Keratinocyte (primary cell): ENCODE measurements around the gene SAE1. TPM values are rescaled to one million over a fixed set of nuclear protein-coding genes. Genes with fewer than 3 reads are reported as not detected.

Experiments
- DNase-seq: peaks from one replicate; pipeline ENCODE4 v3.0.0-alpha.2; 2011; ENCODE audit warnings: low read depth, missing footprints, low spot score
- FAIRE-seq: peaks from 2 replicates; lab custom pipeline; 2011; peaks lifted over from hg19 to GRCh38; lab: Jason Lieb, UNC
- H2AFZ ChIP-seq: 2 replicates; pipeline ENCODE4 v1.6.0; 2012; ENCODE audit warnings: low read length, control low read depth, inconsistent platforms; ENCODE audit not compliant: control insufficient read depth
- H3K27ac ChIP-seq: 2 replicates; pipeline ENCODE4 v1.5.1; 2011; ENCODE audit warnings: low read length; ENCODE audit not compliant: control insufficient read depth, insufficient read depth
- H3K27me3 ChIP-seq: 3 replicates; pipeline ENCODE4 v1.6.0; 2011; ENCODE audit warnings: low read length; ENCODE audit not compliant: control insufficient read depth, insufficient read depth; ENCODE audit errors: extremely low read depth
- H3K36me3 ChIP-seq, 2 experiments: 2 replicates in 1 of 2; 3 replicates in 1 of 2; pipeline ENCODE4 v1.5.1; 2011; ENCODE audit warnings: low read length in 2 of 2, mild to moderate bottlenecking in 1 of 2; ENCODE audit not compliant: control insufficient read depth in 2 of 2, insufficient read depth in 2 of 2; ENCODE audit errors: extremely low read depth in 1 of 2
- H3K4me1 ChIP-seq: 3 replicates; pipeline ENCODE4 v1.5.1; 2011; ENCODE audit warnings: low read length; ENCODE audit not compliant: control insufficient read depth, insufficient read depth; ENCODE audit errors: extremely low read depth
- H3K4me2 ChIP-seq: 3 replicates; pipeline ENCODE4 v1.6.0; 2011; ENCODE audit warnings: low read depth, low read length; ENCODE audit not compliant: control insufficient read depth, insufficient read depth; ENCODE audit errors: extremely low read depth
- H3K4me3 ChIP-seq, 3 experiments: fragments of 200-600 bp in 1 of 3; sonication (generic) in 1 of 3; 2 replicates in 2 of 3; 3 replicates in 1 of 3; pipeline ENCODE4 v1.5.1; 2011 to 2016; ENCODE audit warnings: low read length in 3 of 3, mild to moderate bottlenecking in 3 of 3, control low read depth in 2 of 3, inconsistent platforms in 1 of 3, low read depth in 1 of 3, mixed read lengths in 1 of 3, mixed run types in 1 of 3, moderate library complexity in 1 of 3; ENCODE audit not compliant: control insufficient read depth in 2 of 3, insufficient read depth in 2 of 3; ENCODE audit errors: extremely low read depth in 1 of 3
- H3K79me2 ChIP-seq: 2 replicates; pipeline ENCODE4 v1.6.0; 2012; ENCODE audit warnings: low read length; ENCODE audit not compliant: control insufficient read depth, insufficient read depth
- H3K9ac ChIP-seq: 3 replicates; pipeline ENCODE4 v1.6.0; 2011; ENCODE audit warnings: low read length; ENCODE audit not compliant: control insufficient read depth, insufficient read depth; ENCODE audit errors: extremely low read depth
- H3K9me1 ChIP-seq: 3 replicates; pipeline ENCODE4 v1.6.0; 2011; ENCODE audit warnings: low read length; ENCODE audit not compliant: control insufficient read depth, insufficient read depth; ENCODE audit errors: extremely low read depth
- H3K9me3 ChIP-seq: 2 replicates; pipeline ENCODE4 v1.5.1; 2012; ENCODE audit warnings: low read depth, low read length; ENCODE audit not compliant: control insufficient read depth
- H4K20me1 ChIP-seq: 3 replicates; pipeline ENCODE4 v1.6.0; 2011; ENCODE audit warnings: low read length; ENCODE audit not compliant: control insufficient read depth, insufficient read depth; ENCODE audit errors: extremely low read depth
- EZH2 ChIP-seq: IDR thresholded peaks from one replicate; pipeline ENCODE4 v1.6.1; 2012; ENCODE audit warnings: inconsistent platforms, mild to moderate bottlenecking, low read length, moderate library complexity
- dilution Hi-C: fragments of 300-500 bp; cut with MboI; formaldehyde crosslinking; loops from one replicate; pipeline ENCODE4 v1.7.0; 2020; ENCODE audit warnings: low sequenced_read_pairs; ENCODE audit not compliant: extremely low pct_ligation_motif_present
- polyA plus RNA-seq, 5 experiments: library from polyadenylated mRNA; depleted of rRNA in 3 of 5; stranded (reverse) in 3 of 5; stranded (forward) in 1 of 5; unstranded in 1 of 5; fragments of >200 nt; gene quantifications; 1 replicate in 1 of 5; 2 replicates in 3 of 5; 3 replicates in 1 of 5; pipeline versions ENCODE4 v1.2.1 to v1.2.3, GENCODE V29; 2011 to 2012; ENCODE audit warnings: missing spikeins in 2 of 5, low read depth in 1 of 5, low replicate concordance in 1 of 5
- TF ChIP-seq, protein P1 (sequence below), 3 experiments: IDR thresholded peaks in 1 of 3; conservative IDR thresholded peaks in 1 of 3; optimal IDR thresholded peaks in 1 of 3; 2 replicates in 2 of 3; 3 replicates in 1 of 3; pipeline versions ENCODE3 to v1.5.1; 2011; ENCODE audit warnings: low read length in 3 of 3, mild to moderate bottlenecking in 3 of 3, moderate library complexity in 2 of 3, control low read depth in 1 of 3, inconsistent platforms in 1 of 3; ENCODE audit not compliant: insufficient read depth in 2 of 3; ENCODE audit errors: extremely low read depth in 1 of 3

Gene SAE1
- polyA plus RNA-seq, 1 donor (not counting 4 experiments of a cell fraction or from before 2014, with no cell fraction given), result 102 TPM

DNA sequence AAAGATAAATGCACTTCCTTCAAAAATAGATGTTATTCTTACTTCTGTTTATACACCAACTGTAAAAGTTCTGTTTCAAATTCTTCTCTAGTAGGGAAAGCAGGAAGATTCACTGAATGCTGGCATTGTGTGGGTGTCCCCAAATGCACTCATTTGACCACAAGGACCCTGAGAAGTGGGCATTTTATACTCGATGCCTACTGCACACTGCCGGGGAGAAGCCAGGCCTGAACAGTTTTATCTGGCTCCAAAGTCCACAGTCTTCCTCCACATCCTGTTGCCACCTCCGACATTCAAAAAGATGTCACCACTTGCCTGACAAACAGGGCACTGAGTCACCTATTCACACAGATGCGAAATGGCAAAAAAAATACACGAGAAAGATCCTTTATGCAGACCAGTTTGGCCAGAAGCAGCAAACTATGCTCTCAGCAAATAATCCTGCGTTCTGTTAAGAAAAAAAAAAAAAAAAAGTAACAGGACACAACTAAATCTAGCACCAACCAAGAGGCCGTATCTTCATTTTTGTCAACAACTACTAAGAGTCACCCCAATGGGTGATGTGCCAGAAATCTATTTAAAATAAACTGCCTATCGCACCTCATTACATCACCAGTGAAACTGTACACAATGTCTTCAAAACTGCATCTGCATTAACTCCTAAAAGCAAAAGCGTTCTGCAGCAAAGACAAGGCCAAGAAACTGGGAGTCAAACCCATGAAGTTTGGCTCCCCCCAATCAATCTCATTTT lies 23.3 kb upstream of the SAE1 start:
- peak overlapping the region; percentile 51 for H3K9ac ChIP-seq
- peak overlapping the region; percentile 2 for H3K27ac ChIP-seq
- TF ChIP-seq, protein P1, sequence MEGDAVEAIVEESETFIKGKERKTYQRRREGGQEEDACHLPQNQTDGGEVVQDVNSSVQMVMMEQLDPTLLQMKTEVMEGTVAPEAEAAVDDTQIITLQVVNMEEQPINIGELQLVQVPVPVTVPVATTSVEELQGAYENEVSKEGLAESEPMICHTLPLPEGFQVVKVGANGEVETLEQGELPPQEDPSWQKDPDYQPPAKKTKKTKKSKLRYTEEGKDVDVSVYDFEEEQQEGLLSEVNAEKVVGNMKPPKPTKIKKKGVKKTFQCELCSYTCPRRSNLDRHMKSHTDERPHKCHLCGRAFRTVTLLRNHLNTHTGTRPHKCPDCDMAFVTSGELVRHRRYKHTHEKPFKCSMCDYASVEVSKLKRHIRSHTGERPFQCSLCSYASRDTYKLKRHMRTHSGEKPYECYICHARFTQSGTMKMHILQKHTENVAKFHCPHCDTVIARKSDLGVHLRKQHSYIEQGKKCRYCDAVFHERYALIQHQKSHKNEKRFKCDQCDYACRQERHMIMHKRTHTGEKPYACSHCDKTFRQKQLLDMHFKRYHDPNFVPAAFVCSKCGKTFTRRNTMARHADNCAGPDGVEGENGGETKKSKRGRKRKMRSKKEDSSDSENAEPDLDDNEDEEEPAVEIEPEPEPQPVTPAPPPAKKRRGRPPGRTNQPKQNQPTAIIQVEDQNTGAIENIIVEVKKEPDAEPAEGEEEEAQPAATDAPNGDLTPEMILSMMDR (optimal IDR thresholded peaks at IDR 0.05 in 1 of 3, IDR thresholded peaks at IDR 0.05 in 1 of 3, conservative IDR thresholded peaks at IDR 0.05 in 1 of 3; ENCODE audit: extremely low read depth in 1 of 3, insufficient read depth in 2 of 3, low read length in 3 of 3), result no peak
- TF ChIP-seq EZH2, result no peak

DNA sequence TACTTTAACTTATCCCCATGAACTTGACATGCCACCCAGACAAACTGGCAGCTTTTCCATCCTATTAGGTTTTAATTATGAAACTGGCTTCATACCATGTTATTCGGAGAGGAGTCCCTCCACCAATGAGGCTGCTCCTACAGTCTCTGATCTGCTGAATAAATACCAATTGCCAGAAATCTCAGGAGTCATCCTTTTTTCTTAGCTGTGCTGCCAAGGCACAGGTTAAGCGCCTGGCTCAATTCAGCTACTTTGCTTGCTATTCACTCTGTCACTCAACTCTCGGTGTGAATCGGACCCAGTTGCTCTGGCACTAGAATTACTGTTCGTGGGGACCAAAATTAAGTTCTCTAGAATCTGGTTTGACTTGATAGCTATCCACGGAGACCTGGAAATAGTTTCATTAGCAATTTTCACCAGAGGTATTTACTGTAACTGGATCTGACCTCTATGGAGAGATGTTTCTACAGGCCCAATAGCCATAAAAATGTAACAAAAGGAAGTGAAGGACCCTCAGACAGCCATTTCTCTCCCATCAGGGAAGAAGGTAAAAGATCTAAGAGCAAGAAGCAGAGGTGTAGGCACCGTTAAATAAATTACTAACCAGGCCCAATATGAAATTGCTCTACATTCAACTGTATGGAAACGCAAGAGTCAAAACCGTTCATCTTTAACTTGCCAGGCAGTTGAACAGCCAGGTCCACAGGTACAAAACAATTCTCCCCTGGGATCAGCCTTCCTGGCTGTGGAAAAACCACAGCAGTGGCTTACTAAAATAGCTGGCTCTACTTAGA lies 22.5 kb upstream of the SAE1 start:
- Histone ChIP-seq H3K4me2 (peak overlapping the region; percentile 94), H3K4me3 (peak overlapping the region in 2 of 3 experiments; percentile 6 to 40), H2AFZ (no peak overlapping the region), H3K27me3 (no peaks in the 10 kb centered on the region), H3K9me3 (no peaks in the 10 kb centered on the region), H3K4me1 (peaks cover 34% of the 10 kb centered on the region), H3K79me2 (peaks cover 70% of the 10 kb centered on the region), H3K27ac (peak overlapping the region; percentile 35), H4K20me1 (no peaks in the 10 kb centered on the region), H3K9me1 (no peaks in the 10 kb centered on the region), H3K9ac (peak overlapping the region; percentile 51), H3K36me3 (peaks cover 12 to 28% of the 10 kb centered on the region in 2 experiments)
- dilution Hi-C loops, result no loop called here
- DNase-seq, result no peak
- peak; percentile 67 for FAIRE-seq
- TF ChIP-seq, protein P1 (optimal IDR thresholded peaks at IDR 0.05 in 1 of 3, IDR thresholded peaks at IDR 0.05 in 1 of 3, conservative IDR thresholded peaks at IDR 0.05 in 1 of 3; ENCODE audit: extremely low read depth in 1 of 3, insufficient read depth in 2 of 3, low read length in 3 of 3), result no peak
- no peak for TF ChIP-seq EZH2

More for the DNA sequence above, 23.3 kb upstream of the SAE1 start:
- Histone ChIP-seq H4K20me1 (no peaks in the 10 kb centered on the region), H3K4me3 (peak overlapping the region in 1 of 3 experiments; percentile 6), H3K79me2 (peaks cover 78% of the 10 kb centered on the region), H3K27me3 (no peaks in the 10 kb centered on the region), H2AFZ (no peak overlapping the region), H3K9me3 (no peaks in the 10 kb centered on the region), H3K9me1 (no peaks in the 10 kb centered on the region), H3K4me1 (peaks cover 34% of the 10 kb centered on the region), H3K36me3 (peaks cover 14 to 31% of the 10 kb centered on the region in 2 experiments), H3K4me2 (peak overlapping the region; percentile 94)
- FAIRE-seq, result no peak
- DNase-seq, result no peak
- dilution Hi-C loops, result no loop called here
